ENCODE measurements around the gene FOLR3.
"Not testable (repeated sequence)": the region's sequence is repeated elsewhere in the genome, so short reads cannot be mapped to it uniquely, and the experiment has no call there.

FOLR3 gene

GRCh38 chr11:72123117-72123653 lies 12.3 kb upstream of the FOLR3 start:
- DNase-seq (ENCODE audit: low spot score), result no peak

- DNase-seq (ENCODE audit: low spot score), result no peak
These were observed 11.5 kb upstream of the FOLR3 start for GRCh38 chr11:72124046-72124445.

- DNase-seq (ENCODE audit: low spot score), result no peak
These were observed 9.6 kb upstream of the FOLR3 start for GRCh38 chr11:72125956-72126355.

GRCh38 chr11:72127923-72128322 lies 7.6 kb upstream of the FOLR3 start:
- DNase-seq (ENCODE audit: low spot score), result no peak

- DNase-seq (ENCODE audit: low spot score), result no peak
These were observed 6.1 kb upstream of the FOLR3 start for GRCh38 chr11:72129381-72129780.

- DNase-seq (ENCODE audit: low spot score), result no peak
These were observed 2.9 kb upstream of the FOLR3 start for GRCh38 chr11:72132646-72133045.

GRCh38 chr11:72135891-72136683 lies 562 bp downstream of the FOLR3 start:
- DNase-seq (ENCODE audit: low spot score), result no peak

GRCh38 chr11:72136684-72137262 lies 1.2 kb downstream of the FOLR3 start:
- DNase-seq (ENCODE audit: low spot score), result no peak

GRCh38 chr11:72138821-72139390 lies 3.4 kb downstream of the FOLR3 start:
- DNase-seq (ENCODE audit: low spot score), result no peak

GRCh38 chr11:72139500-72139899 lies 4.0 kb downstream of the FOLR3 start:
- no peak for DNase-seq (ENCODE audit: low spot score)

GRCh38 chr11:72140661-72141060 lies 5.1 kb downstream of the FOLR3 start:
- no peak for DNase-seq (ENCODE audit: low spot score)

GRCh38 chr11:72141066-72141465 lies 5.5 kb downstream of the FOLR3 start:
- no peak for DNase-seq (ENCODE audit: low spot score)

- not testable (repeated sequence) for DNase-seq (ENCODE audit: low spot score)
These were observed 6.6 kb downstream of the FOLR3 start for GRCh38 chr11:72142086-72142485.

GRCh38 chr11:72142543-72142942 lies 7.0 kb downstream of the FOLR3 start:
- not testable (repeated sequence) for DNase-seq (ENCODE audit: low spot score)

- DNase-seq (ENCODE audit: low spot score), result no peak
These were observed 9.5 kb downstream of the FOLR3 start for GRCh38 chr11:72144807-72145565.

GRCh38 chr11:72146625-72147024 lies 11.1 kb downstream of the FOLR3 start:
- DNase-seq (ENCODE audit: low spot score), result no peak

GRCh38 chr11:72150882-72151281 lies 15.4 kb downstream of the FOLR3 start:
- no peak for DNase-seq (ENCODE audit: low spot score)

- DNase-seq (ENCODE audit: low spot score), result not testable (repeated sequence)
These were observed 18.3 kb downstream of the FOLR3 start for GRCh38 chr11:72153874-72154273.

GRCh38 chr11:72154816-72155215 lies 19.3 kb downstream of the FOLR3 start:
- DNase-seq (ENCODE audit: low spot score), result no peak

- no peak for DNase-seq (ENCODE audit: low spot score)
These were observed 20.2 kb downstream of the FOLR3 start for GRCh38 chr11:72155751-72156150.

- no peak for DNase-seq (ENCODE audit: low spot score)
These were observed 21.6 kb downstream of the FOLR3 start for GRCh38 chr11:72157131-72157530.

- DNase-seq (ENCODE audit: low spot score), result no peak
These were observed 24.8 kb downstream of the FOLR3 start for GRCh38 chr11:72160319-72160718.

Measured in germinal center (tissue), 1 donor.